ENCODE measurements around the gene ZMYND19. TPM values are rescaled to one million over a fixed set of nuclear protein-coding genes. Genes with fewer than 3 reads are reported as not detected.
"Not testable (repeated sequence)": the region's sequence is repeated elsewhere in the genome, so short reads cannot be mapped to it uniquely, and the experiment has no call there.

ZMYND19 gene
- total RNA-seq, 2 experiments from 2014 or later, result 36.2 to 43.0 TPM

- POLR2A ChIA-PET, result no interaction called here
- H3K36me3 Mint-ChIP-seq (ENCODE audit: low read depth), result peaks cover 11% of the 10 kb centered on the region
- CTCF ChIA-PET, result interaction anchor here (1.1 to 1.7 kb wide), 2 partner anchors 10 to 14 kb away, joined by 3 to 5 read pairs; partner anchors contain the start of gene MRPL41
- no peaks in the 10 kb centered on the region for H3K27me3 Mint-ChIP-seq
- H3K4me1 Mint-ChIP-seq, result peaks cover 24% of the 10 kb centered on the region
- intact Hi-C loops (cut with DNase I, micrococcal nuclease), result no loop called here
- H3K27ac Mint-ChIP-seq, result no peak overlapping the region
- ATAC-seq, result no peak
- peaks cover 7% of the 10 kb centered on the region for H3K9me3 Mint-ChIP-seq (ENCODE audit: low read depth)
- DNase-seq, result no peak
- H3K4me3 Mint-ChIP-seq, result no peak overlapping the region
Measured at GRCh38 chr9:137538058-137538457, 52.3 kb downstream of the ZMYND19 start.

GRCh38 chr9:137536594-137537131 lies 53.6 kb downstream of the ZMYND19 start:
- POLR2A ChIA-PET; H3K9me3 Mint-ChIP-seq (ENCODE audit: low read depth); intact Hi-C loops (cut with DNase I, micrococcal nuclease); H3K4me3 Mint-ChIP-seq; CTCF ChIA-PET; ATAC-seq; H3K27me3 Mint-ChIP-seq: not testable (repeated sequence)
- Mint-ChIP-seq H3K27ac (peak overlapping the region; percentile 74), H3K36me3 (ENCODE audit: low read depth) (peaks cover 11% of the 10 kb centered on the region), H3K4me1 (peaks cover 24% of the 10 kb centered on the region)
- DNase-seq, result peak; percentile 20

GRCh38 chr9:137535120-137535428 lies 55.2 kb downstream of the ZMYND19 start:
- CTCF ChIA-PET, result interaction anchor here (0.7 to 1.8 kb wide), 8 partner anchors 9 to 1073 kb away, joined by 3 to 6 read pairs (median 4); partner anchors contain the start of gene PNPLA7
- Mint-ChIP-seq H3K27ac (peak overlapping the region; percentile 73), H3K9me3 (ENCODE audit: low read depth) (peaks cover 7% of the 10 kb centered on the region), H3K4me1 (peaks cover 26% of the 10 kb centered on the region), H3K4me3 (no peak overlapping the region), H3K27me3 (no peaks in the 10 kb centered on the region), H3K36me3 (ENCODE audit: low read depth) (peaks cover 11% of the 10 kb centered on the region)
- ATAC-seq, result no peak
- intact Hi-C loops (cut with DNase I, micrococcal nuclease), result loop anchor here in 1 of 2 experiments (2.0 kb wide), 2 partner anchors 16 to 44 kb away; partner anchors contain the start of genes DPH7, MRPL41 and PNPLA7
- DNase-seq, result no peak
- POLR2A ChIA-PET, result interaction anchor here (0.6 to 0.7 kb wide), 4 partner anchors 244 to 575 kb away, joined by 3 to 6 read pairs (median 4); no protein-coding TSS in a partner anchor

- Mint-ChIP-seq H3K36me3 (ENCODE audit: low read depth) (peaks cover 11% of the 10 kb centered on the region), H3K27me3 (no peaks in the 10 kb centered on the region), H3K9me3 (ENCODE audit: low read depth) (peaks cover 7% of the 10 kb centered on the region), H3K27ac (peak overlapping the region; percentile 73), H3K4me3 (no peak overlapping the region), H3K4me1 (peaks cover 27% of the 10 kb centered on the region)
- peak; percentile 86 for ATAC-seq
- DNase-seq, result peak; percentile 32
- POLR2A ChIA-PET, result interaction anchor here (0.6 to 0.7 kb wide), 4 partner anchors 245 to 574 kb away, joined by 3 to 6 read pairs (median 4); no protein-coding TSS in a partner anchor
- CTCF ChIA-PET, result interaction anchor here (0.6 to 1.8 kb wide), 8 partner anchors 9 to 1073 kb away, joined by 3 to 6 read pairs (median 4); partner anchors contain the start of gene PNPLA7
- intact Hi-C loops (cut with DNase I, micrococcal nuclease), result loop anchor here in 1 of 2 experiments (2.0 kb wide), 2 partner anchors 16 to 44 kb away; partner anchors contain the start of genes DPH7, MRPL41 and PNPLA7
Measured at GRCh38 chr9:137534256-137535119, 55.8 kb downstream of the ZMYND19 start.

- Mint-ChIP-seq H3K4me1 (peaks cover 30% of the 10 kb centered on the region), H3K36me3 (ENCODE audit: low read depth) (peaks cover 11% of the 10 kb centered on the region)
- H3K27ac Mint-ChIP-seq; H3K9me3 Mint-ChIP-seq (ENCODE audit: low read depth); DNase-seq; POLR2A ChIA-PET; ATAC-seq; H3K27me3 Mint-ChIP-seq; intact Hi-C loops (cut with DNase I, micrococcal nuclease); CTCF ChIA-PET; H3K4me3 Mint-ChIP-seq: not testable (repeated sequence)
Measured at GRCh38 chr9:137532891-137533468, 57.3 kb downstream of the ZMYND19 start.

Other genes with a start within 250 kb of the ZMYND19 start
- 1 to 10 TPM; 6.7 to 7.1 TPM for gene EXD3, start 167.3 kb downstream of the ZMYND19 start, total RNA-seq
- 1 to 10 TPM in 1 of 2 experiments, under 1 TPM in 1; 0.97 to 1.7 TPM for gene NOXA1, start 167.1 kb downstream of the ZMYND19 start, total RNA-seq
- not detected for gene ENTPD8, start 149.2 kb downstream of the ZMYND19 start, total RNA-seq
- gene NSMF, start 131.2 kb downstream of the ZMYND19 start, total RNA-seq, result 10 to 100 TPM; 63.6 to 65.0 TPM
- gene PNPLA7, start 40.1 kb downstream of the ZMYND19 start, total RNA-seq, result 1 to 10 TPM; 3.1 to 3.6 TPM
- gene MRPL41, start 38.6 kb downstream of the ZMYND19 start, total RNA-seq, result 10 to 100 TPM; 20.9 to 26.8 TPM
- 10 to 100 TPM; 23.5 to 29.1 TPM for gene DPH7, start 11.6 kb downstream of the ZMYND19 start, total RNA-seq
- gene ARRDC1, start 15.2 kb upstream of the ZMYND19 start, total RNA-seq, result 10 to 100 TPM; 32.4 to 41.6 TPM
- 10 to 100 TPM; 66.6 to 76.7 TPM for gene EHMT1, start 28.5 kb upstream of the ZMYND19 start, total RNA-seq

Data from activated CD4-positive, alpha-beta T cell treated with anti-CD3 and anti-CD28 coated beads for 36 hours (primary cell).